Measurements from ENCODE around the gene SIGLEC9.

- TF ChIP-seq ZSCAN5A (tag by site-specific recombination; IDR thresholded peaks at IDR 0.05) (no peak), ZNF18 (tag by site-specific recombination; IDR thresholded peaks at IDR 0.05) (no peak), YY1 (tag by site-specific recombination; IDR thresholded peaks at IDR 0.05) (no peak), ZBTB49 (tag by site-specific recombination; IDR thresholded peaks at IDR 0.05; ENCODE audit: low read depth) (no peak), ZNF548 (tag by site-specific recombination; IDR thresholded peaks at IDR 0.05) (no peak), CTCF (tag by site-specific recombination; IDR thresholded peaks at IDR 0.05) (no peak), PRDM4 (tag by site-specific recombination; IDR thresholded peaks at IDR 0.05) (no peak), ZNF639 (tag by site-specific recombination; IDR thresholded peaks at IDR 0.05) (no peak), ZNF549 (tag by site-specific recombination; IDR thresholded peaks at IDR 0.05) (no peak), SP7 (tag by site-specific recombination; IDR thresholded peaks at IDR 0.05) (no peak), ZNF623 (tag by site-specific recombination; IDR thresholded peaks at IDR 0.05) (no peak), ZBTB44 (tag by site-specific recombination; IDR thresholded peaks at IDR 0.05) (no peak), REST (tag by site-specific recombination; IDR thresholded peaks at IDR 0.05) (no peak), ZNF837 (tag by site-specific recombination; IDR thresholded peaks at IDR 0.05) (no peak)
Measured at GRCh38 chr19:51148580-51148979, 23.9 kb downstream of the SIGLEC9 start.

Measured in HEK293 (cell line).